ENCODE data around the gene LZTS2. TPM values are rescaled to one million over a fixed set of nuclear protein-coding genes. Genes with fewer than 3 reads are reported as not detected.

The LZTS2 gene
- total RNA-seq, 1 donor from 2014 or later, result 35.6 TPM

GRCh38 chr10:100988166-100988565 is 11.4 kb upstream of the LZTS2 start:
- no peak for TF ChIP-seq CTCF (IDR thresholded peaks at IDR 0.05; ENCODE audit: borderline replicate concordance)
- no peak for DNase-seq
- peaks cover 40% of the 10 kb centered on the region for H3K4me1 ChIP-seq
- no peaks in the 10 kb centered on the region for H3K27me3 ChIP-seq (ENCODE audit: low read depth)
- intact Hi-C loops (cut with micrococcal nuclease), result no loop called here
- peak overlapping the region; percentile 78 for H3K4me3 ChIP-seq
- H3K27ac ChIP-seq (replicated peaks), result no peak overlapping the region
- H3K36me3 ChIP-seq, result peaks cover 47% of the 10 kb centered on the region
- H3K9me3 ChIP-seq (replicated peaks), result no peaks in the 10 kb centered on the region

- intact Hi-C loops (cut with micrococcal nuclease), result no loop called here
- Histone ChIP-seq H3K9me3 (replicated peaks) (no peaks in the 10 kb centered on the region), H3K36me3 (peaks cover 51% of the 10 kb centered on the region), H3K27ac (replicated peaks) (no peak overlapping the region), H3K27me3 (ENCODE audit: low read depth) (no peaks in the 10 kb centered on the region), H3K4me1 (peaks cover 40% of the 10 kb centered on the region), H3K4me3 (no peak overlapping the region)
- DNase-seq, result no peak
- no peak for TF ChIP-seq CTCF (IDR thresholded peaks at IDR 0.05; ENCODE audit: borderline replicate concordance)
Observed at GRCh38 chr10:100989088-100989487, 10.5 kb upstream of the LZTS2 start.

- peak; percentile 79 for TF ChIP-seq CTCF (IDR thresholded peaks at IDR 0.05; ENCODE audit: borderline replicate concordance)
- Histone ChIP-seq H3K36me3 (peaks cover 44% of the 10 kb centered on the region), H3K4me1 (peaks cover 34% of the 10 kb centered on the region), H3K27me3 (ENCODE audit: low read depth) (no peaks in the 10 kb centered on the region), H3K27ac (replicated peaks) (no peak overlapping the region), H3K4me3 (no peak overlapping the region), H3K9me3 (replicated peaks) (no peaks in the 10 kb centered on the region)
- no peak for DNase-seq
- intact Hi-C loops (cut with micrococcal nuclease), result no loop called here
Observed at GRCh38 chr10:100993986-100994708, 5.5 kb upstream of the LZTS2 start.

- Histone ChIP-seq H3K4me3 (no peak overlapping the region), H3K27me3 (ENCODE audit: low read depth) (no peaks in the 10 kb centered on the region), H3K36me3 (peaks cover 35% of the 10 kb centered on the region), H3K4me1 (peaks cover 37% of the 10 kb centered on the region), H3K27ac (replicated peaks) (no peak overlapping the region), H3K9me3 (replicated peaks) (no peaks in the 10 kb centered on the region)
- no peak for TF ChIP-seq CTCF (IDR thresholded peaks at IDR 0.05; ENCODE audit: borderline replicate concordance)
- intact Hi-C loops (cut with micrococcal nuclease), result no loop called here
- no peak for DNase-seq
Observed at GRCh38 chr10:100995181-100995580, 4.4 kb upstream of the LZTS2 start.

- peak overlapping the region; percentile 100 for H3K27ac ChIP-seq (replicated peaks)
- TF ChIP-seq CTCF (IDR thresholded peaks at IDR 0.05; ENCODE audit: borderline replicate concordance), result no peak
- peak overlapping the region; percentile 96 for H3K4me3 ChIP-seq
- DNase-seq, result no peak
- no peaks in the 10 kb centered on the region for H3K27me3 ChIP-seq (ENCODE audit: low read depth)
- intact Hi-C loops (cut with micrococcal nuclease), result no loop called here
- H3K9me3 ChIP-seq (replicated peaks), result no peaks in the 10 kb centered on the region
- peaks cover 18% of the 10 kb centered on the region for H3K36me3 ChIP-seq
- peaks cover 54% of the 10 kb centered on the region for H3K4me1 ChIP-seq
Observed at GRCh38 chr10:100996678-100997359, 2.8 kb upstream of the LZTS2 start.

All from left ventricle myocardium inferior (tissue), 1 donor.